Cardiac muscle cell (in vitro differentiated cells and primary cell): Measurements from ENCODE around the gene CLDN22. TPM values are rescaled to one million over a fixed set of nuclear protein-coding genes. Genes with fewer than 3 reads are reported as not detected.

ENCODE experiments used
- DNase-seq, 2 donors: peaks; one replicate each; pipeline versions ENCODE4 v3.0.0 to v3.0.0-alpha.2; 2010 to 2017; ENCODE audit warnings: low read depth in 1 of 2, low spot score in 1 of 2
- H3K27ac ChIP-seq: fragments of 200-600 bp; sonication (generic); 2 replicates; pipeline ENCODE4 v1.5.1; 2016
- H3K27me3 ChIP-seq: fragments of 200-600 bp; sonication (generic); 2 replicates; pipeline ENCODE4 v1.6.0; 2016; ENCODE audit warnings: control low read depth
- H3K36me3 ChIP-seq: fragments of 200-600 bp; sonication (generic); 2 replicates; pipeline ENCODE4 v1.5.1; 2016; ENCODE audit warnings: control low read depth
- H3K4me1 ChIP-seq: fragments of 200-600 bp; sonication (generic); 2 replicates; pipeline ENCODE4 v1.8.1; 2017; ENCODE audit warnings: low read depth, mild to moderate bottlenecking, mixed run types
- H3K4me3 ChIP-seq: fragments of 200-600 bp; sonication (generic); 2 replicates; pipeline ENCODE4 v1.5.1; 2016; ENCODE audit warnings: mild to moderate bottlenecking
- H3K9me3 ChIP-seq: fragments of 200-600 bp; sonication (generic); 2 replicates; pipeline ENCODE4 v1.5.1; 2017; ENCODE audit warnings: low read depth, mild to moderate bottlenecking, control low read depth
- CTCF ChIP-seq: IDR thresholded peaks from 2 replicates; pipeline ENCODE4 v1.5.1; 2012; ENCODE audit warnings: low read depth, mild to moderate bottlenecking, low read length
- polyA plus RNA-seq: library from polyadenylated mRNA; unstranded; fragments of >200 nt; fragmentation: Nextera tagmentation; extraction: Ambion mirVana; gene quantifications from 2 replicates; pipeline ENCODE4 v1.2.1, GENCODE V29; 2016
- total RNA-seq: library from RNA; depleted of rRNA; stranded (reverse); fragments of >200 nt; gene quantifications from 2 replicates; pipeline ENCODE4 v1.2.3, GENCODE V29; 2016

Gene CLDN22
- total and polyA plus RNA-seq, 2 experiments from 2014 or later = not detected

- Histone ChIP-seq H3K27me3 (no peaks in the 10 kb centered on the region), H3K4me1 (no peaks in the 10 kb centered on the region), H3K4me3 (no peak overlapping the region), H3K27ac (no peak overlapping the region), H3K9me3 (no peaks in the 10 kb centered on the region), H3K36me3 (peaks cover 17% of the 10 kb centered on the region)
- no peak for TF ChIP-seq CTCF
- no peak for DNase-seq
Observed at GRCh38 chr4:183287677-183288076, 32.4 kb downstream of the CLDN22 start.

- no peak overlapping the region for H3K4me3 ChIP-seq
- no peaks in the 10 kb centered on the region for H3K4me1 ChIP-seq
- TF ChIP-seq CTCF = no peak
- H3K9me3 ChIP-seq = no peaks in the 10 kb centered on the region
- H3K27ac ChIP-seq = no peak overlapping the region
- no peaks in the 10 kb centered on the region for H3K27me3 ChIP-seq
- H3K36me3 ChIP-seq = peaks cover 17% of the 10 kb centered on the region
- DNase-seq = no peak
Observed at GRCh38 chr4:183287309-183287659, 32.8 kb downstream of the CLDN22 start.

- Histone ChIP-seq H3K27me3 (no peaks in the 10 kb centered on the region), H3K36me3 (peaks cover 20% of the 10 kb centered on the region), H3K27ac (no peak overlapping the region), H3K4me1 (no peaks in the 10 kb centered on the region), H3K9me3 (no peaks in the 10 kb centered on the region), H3K4me3 (no peak overlapping the region)
- TF ChIP-seq CTCF = no peak
- DNase-seq = no peak
Observed at GRCh38 chr4:183286590-183287308, 33.3 kb downstream of the CLDN22 start.

GRCh38 chr4:183285886-183286285 is 34.2 kb downstream of the CLDN22 start:
- no peak for TF ChIP-seq CTCF
- DNase-seq = no peak
- H3K9me3 ChIP-seq = no peaks in the 10 kb centered on the region
- H3K4me1 ChIP-seq = no peaks in the 10 kb centered on the region
- H3K36me3 ChIP-seq = peaks cover 20% of the 10 kb centered on the region
- H3K4me3 ChIP-seq = no peak overlapping the region
- no peak overlapping the region for H3K27ac ChIP-seq
- H3K27me3 ChIP-seq = no peaks in the 10 kb centered on the region

- TF ChIP-seq CTCF = no peak
- H3K36me3 ChIP-seq = peaks cover 20% of the 10 kb centered on the region
- no peaks in the 10 kb centered on the region for H3K4me1 ChIP-seq
- H3K27ac ChIP-seq = no peak overlapping the region
- no peaks in the 10 kb centered on the region for H3K9me3 ChIP-seq
- H3K4me3 ChIP-seq = no peak overlapping the region
- H3K27me3 ChIP-seq = no peaks in the 10 kb centered on the region
- DNase-seq = peak in 1 of 2 donors; percentile 6
Observed at GRCh38 chr4:183284965-183285364, 35.1 kb downstream of the CLDN22 start.
